Type B pancreatic cell (in vitro differentiated cells): ENCODE results near the gene NFYC. TPM values are rescaled to one million over a fixed set of nuclear protein-coding genes. Genes with fewer than 3 reads are reported as not detected.

Experiments used
- DNase-seq: peaks from one replicate; pipeline ENCODE4 v3.0.0; 2021; ENCODE audit warnings: mixed read lengths; ENCODE audit not compliant: unreplicated experiment; ENCODE audit errors: extremely low spot score
- H3K27ac Mint-ChIP-seq: 2 replicates; pipeline ENCODE4 v1.8.0; 2021; ENCODE audit warnings: mild to moderate bottlenecking, mixed read lengths
- H3K27me3 Mint-ChIP-seq: 2 replicates; pipeline ENCODE4 v1.8.0; 2021; ENCODE audit warnings: mixed read lengths
- H3K36me3 Mint-ChIP-seq: 2 replicates; pipeline ENCODE4 v1.8.0; 2021; ENCODE audit warnings: mixed read lengths
- H3K4me1 Mint-ChIP-seq: one replicate; pipeline ENCODE4 v1.8.0; 2021; ENCODE audit warnings: mixed read lengths; ENCODE audit not compliant: unreplicated experiment
- H3K4me3 Mint-ChIP-seq: 2 replicates; pipeline ENCODE4 v1.8.0; 2021; ENCODE audit warnings: mild to moderate bottlenecking, mixed read lengths
- H3K9me3 Mint-ChIP-seq: 2 replicates; pipeline ENCODE4 v1.8.0; 2021; ENCODE audit warnings: mixed read lengths
- CTCF ChIP-seq: fragments of 200-600 bp; sonication (generic); conservative IDR thresholded peaks from 2 replicates; pipeline ENCODE4 v1.5.0; 2021; ENCODE audit warnings: antibody characterized with exemption, mild to moderate bottlenecking
- total RNA-seq: library from RNA; stranded (reverse); gene quantifications from 2 replicates; pipeline ENCODE4 v1.2.1, GENCODE V29; 2021; ENCODE audit warnings: low replicate concordance

NFYC gene
- total RNA-seq, 1 donor from 2014 or later, result 71.3 TPM

DNA sequence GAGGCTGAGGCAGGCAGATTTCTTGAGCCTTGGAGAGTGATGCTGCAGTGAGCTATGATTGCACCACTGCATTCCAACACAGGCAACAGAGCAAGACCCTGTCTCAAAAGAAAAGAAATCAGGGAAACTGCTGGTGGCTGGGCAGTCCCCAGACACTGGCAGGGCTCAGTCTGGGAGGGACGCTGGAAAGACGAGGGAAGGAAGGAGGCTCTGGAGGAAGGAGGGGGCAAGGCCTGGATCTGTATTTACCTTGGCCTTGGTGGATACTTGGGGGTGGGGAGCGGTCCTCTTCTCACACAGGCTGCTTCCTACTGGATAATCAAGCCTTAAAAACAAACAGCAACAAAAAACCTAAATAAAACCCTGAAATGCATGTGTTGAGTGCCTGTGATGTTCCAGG lies 116.5 kb downstream of the NFYC start:
- peaks cover 23% of the 10 kb centered on the region for H3K27me3 Mint-ChIP-seq
- no peak overlapping the region for H3K4me3 Mint-ChIP-seq
- DNase-seq, result no peak
- no peak for TF ChIP-seq CTCF
- H3K9me3 Mint-ChIP-seq, result no peaks in the 10 kb centered on the region
- H3K4me1 Mint-ChIP-seq, result peaks cover 16% of the 10 kb centered on the region
- no peaks in the 10 kb centered on the region for H3K36me3 Mint-ChIP-seq
- no peak overlapping the region for H3K27ac Mint-ChIP-seq

GRCh38 chr1:40808444-40808843 lies 116.9 kb downstream of the NFYC start:
- Mint-ChIP-seq H3K27ac (no peak overlapping the region), H3K36me3 (no peaks in the 10 kb centered on the region), H3K27me3 (peaks cover 26% of the 10 kb centered on the region), H3K4me1 (peaks cover 14% of the 10 kb centered on the region), H3K4me3 (no peak overlapping the region), H3K9me3 (no peaks in the 10 kb centered on the region)
- DNase-seq, result no peak
- TF ChIP-seq CTCF, result no peak

DNA sequence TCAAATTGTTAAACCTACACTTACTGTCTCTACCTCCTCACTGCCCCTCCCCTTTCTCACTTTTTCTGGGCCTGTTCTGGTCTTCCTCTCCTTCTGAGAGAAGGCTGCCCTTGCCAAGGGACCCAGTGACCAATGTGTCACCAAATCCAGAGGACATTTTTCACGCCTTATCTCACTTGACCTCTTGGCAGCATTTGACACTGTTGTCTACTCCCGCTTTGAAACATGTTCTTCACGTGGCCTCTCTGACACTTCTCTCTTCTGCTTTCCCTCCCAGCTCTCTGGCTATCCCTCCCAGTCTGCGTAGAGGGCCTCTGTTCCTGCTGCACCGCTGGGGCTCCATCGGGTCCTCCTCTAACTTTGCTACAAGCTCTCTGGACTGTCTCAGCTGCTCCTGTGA lies 117.4 kb downstream of the NFYC start:
- no peak for TF ChIP-seq CTCF
- Mint-ChIP-seq H3K27ac (no peak overlapping the region), H3K4me3 (no peak overlapping the region), H3K27me3 (peaks cover 26% of the 10 kb centered on the region), H3K36me3 (no peaks in the 10 kb centered on the region), H3K9me3 (no peaks in the 10 kb centered on the region), H3K4me1 (peaks cover 12% of the 10 kb centered on the region)
- DNase-seq, result no peak

DNA sequence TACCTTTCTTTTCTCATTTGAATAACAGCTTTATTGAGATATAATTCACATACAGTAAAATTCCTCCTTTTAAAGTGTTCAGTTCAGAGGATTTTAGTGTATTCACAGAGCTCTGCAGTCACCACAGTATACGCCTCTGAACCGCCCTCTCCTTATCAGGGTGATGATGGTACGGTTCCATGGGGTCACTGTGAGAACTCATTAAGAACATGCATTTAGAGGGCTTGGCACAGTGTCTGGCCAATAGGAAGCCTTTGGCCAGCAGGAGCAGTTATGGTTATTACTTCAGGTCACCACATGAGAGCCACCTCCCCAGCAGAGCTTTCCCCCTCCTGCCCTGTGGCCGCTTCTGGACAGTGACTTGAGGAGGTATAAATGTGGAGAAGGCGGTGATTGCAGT lies 119.4 kb downstream of the NFYC start:
- H3K27me3 Mint-ChIP-seq, result peaks cover 32% of the 10 kb centered on the region
- peaks cover 12% of the 10 kb centered on the region for H3K4me1 Mint-ChIP-seq
- H3K27ac Mint-ChIP-seq, result no peak overlapping the region
- no peaks in the 10 kb centered on the region for H3K36me3 Mint-ChIP-seq
- no peak for TF ChIP-seq CTCF
- H3K4me3 Mint-ChIP-seq, result no peak overlapping the region
- no peak for DNase-seq
- H3K9me3 Mint-ChIP-seq, result no peaks in the 10 kb centered on the region

GRCh38 chr1:40815420-40815819 lies 123.9 kb downstream of the NFYC start:
- DNase-seq, result no peak
- TF ChIP-seq CTCF, result no peak
- Mint-ChIP-seq H3K9me3 (no peaks in the 10 kb centered on the region), H3K27ac (no peak overlapping the region), H3K4me3 (no peak overlapping the region), H3K27me3 (peaks cover 42% of the 10 kb centered on the region), H3K4me1 (no peaks in the 10 kb centered on the region), H3K36me3 (no peaks in the 10 kb centered on the region)

DNA sequence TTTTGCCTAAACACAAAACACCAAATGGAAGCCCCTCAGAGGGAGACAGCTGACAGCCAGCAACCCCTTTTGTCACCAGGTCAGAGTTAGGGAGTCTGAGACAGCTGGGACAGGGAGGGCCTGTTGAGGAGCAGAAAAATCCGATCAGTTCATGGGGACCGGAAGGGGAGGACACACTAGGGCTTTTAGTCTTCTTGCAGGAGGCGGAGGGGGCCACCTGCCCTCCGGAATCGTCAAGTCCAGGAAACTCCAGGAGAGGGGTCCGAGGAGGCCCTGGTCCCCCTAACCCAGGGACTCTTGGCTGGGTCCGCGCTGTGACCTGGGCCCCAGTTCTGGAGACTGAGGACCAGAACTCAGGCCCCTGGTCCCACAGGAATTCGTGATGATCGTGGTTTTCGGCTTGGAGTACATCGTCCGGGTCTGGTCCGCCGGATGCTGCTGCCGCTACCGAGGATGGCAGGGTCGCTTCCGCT lies 126.3 kb downstream of the NFYC start:
- Mint-ChIP-seq H3K36me3 (no peaks in the 10 kb centered on the region), H3K9me3 (no peaks in the 10 kb centered on the region), H3K4me3 (peak overlapping the region; percentile 70), H3K27ac (no peak overlapping the region), H3K27me3 (peaks cover 37% of the 10 kb centered on the region), H3K4me1 (no peaks in the 10 kb centered on the region)
- no peak for DNase-seq
- no peak for TF ChIP-seq CTCF
